Keratinocyte (primary cell): ENCODE data around the gene AADACL3.

Source experiments
- EZH2 ChIP-seq: IDR thresholded peaks from one replicate; pipeline ENCODE4 v1.6.1; 2012; ENCODE audit warnings: inconsistent platforms, mild to moderate bottlenecking, low read length, moderate library complexity
- TF ChIP-seq, protein P1 (sequence below), 3 experiments: IDR thresholded peaks in 1 of 3; conservative IDR thresholded peaks in 1 of 3; optimal IDR thresholded peaks in 1 of 3; 2 replicates in 2 of 3; 3 replicates in 1 of 3; pipeline versions ENCODE3 to v1.5.1; 2011; ENCODE audit warnings: low read length in 3 of 3, mild to moderate bottlenecking in 3 of 3, moderate library complexity in 2 of 3, control low read depth in 1 of 3, inconsistent platforms in 1 of 3; ENCODE audit not compliant: insufficient read depth in 2 of 3; ENCODE audit errors: extremely low read depth in 1 of 3

DNA sequence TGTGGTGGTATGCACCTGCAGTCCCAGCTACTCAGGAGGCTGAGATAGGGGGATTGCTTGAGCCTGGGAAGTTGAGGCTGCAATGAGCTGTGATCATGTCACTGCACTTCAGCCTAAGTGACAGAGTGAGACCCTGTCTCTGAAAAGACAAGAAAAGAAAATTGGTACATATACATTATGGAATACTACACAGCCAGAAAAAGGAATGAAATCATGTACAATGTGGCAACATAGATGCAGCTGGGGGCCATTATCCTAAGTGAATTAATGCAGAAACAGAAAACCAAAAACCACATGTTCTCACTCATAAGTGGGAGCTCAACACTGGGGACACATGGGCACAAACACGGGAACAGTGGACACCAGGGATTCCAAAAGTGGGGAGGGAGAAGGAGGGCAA, 23.0 kb downstream of the AADACL3 start:
- TF ChIP-seq, protein P1, sequence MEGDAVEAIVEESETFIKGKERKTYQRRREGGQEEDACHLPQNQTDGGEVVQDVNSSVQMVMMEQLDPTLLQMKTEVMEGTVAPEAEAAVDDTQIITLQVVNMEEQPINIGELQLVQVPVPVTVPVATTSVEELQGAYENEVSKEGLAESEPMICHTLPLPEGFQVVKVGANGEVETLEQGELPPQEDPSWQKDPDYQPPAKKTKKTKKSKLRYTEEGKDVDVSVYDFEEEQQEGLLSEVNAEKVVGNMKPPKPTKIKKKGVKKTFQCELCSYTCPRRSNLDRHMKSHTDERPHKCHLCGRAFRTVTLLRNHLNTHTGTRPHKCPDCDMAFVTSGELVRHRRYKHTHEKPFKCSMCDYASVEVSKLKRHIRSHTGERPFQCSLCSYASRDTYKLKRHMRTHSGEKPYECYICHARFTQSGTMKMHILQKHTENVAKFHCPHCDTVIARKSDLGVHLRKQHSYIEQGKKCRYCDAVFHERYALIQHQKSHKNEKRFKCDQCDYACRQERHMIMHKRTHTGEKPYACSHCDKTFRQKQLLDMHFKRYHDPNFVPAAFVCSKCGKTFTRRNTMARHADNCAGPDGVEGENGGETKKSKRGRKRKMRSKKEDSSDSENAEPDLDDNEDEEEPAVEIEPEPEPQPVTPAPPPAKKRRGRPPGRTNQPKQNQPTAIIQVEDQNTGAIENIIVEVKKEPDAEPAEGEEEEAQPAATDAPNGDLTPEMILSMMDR (optimal IDR thresholded peaks at IDR 0.05 in 1 of 3, IDR thresholded peaks at IDR 0.05 in 1 of 3, conservative IDR thresholded peaks at IDR 0.05 in 1 of 3; ENCODE audit: extremely low read depth in 1 of 3, insufficient read depth in 2 of 3, low read length in 3 of 3): no peak
- TF ChIP-seq EZH2: no peak
